HG02970 (cell line): Measurements from ENCODE around the gene AMOTL2.

Experiments used
- ATAC-seq: cut with Tn5 transposase; IDR thresholded peaks from one replicate; pipeline ENCODE4 v1.9.1; 2021; ENCODE audit warnings: mild to moderate bottlenecking, moderate library complexity, moderate number of reproducible peaks; ENCODE audit not compliant: unreplicated experiment, low FRiP score

The AMOTL2 gene

GRCh38 chr3:134367869-134368750 is 6.1 kb downstream of the AMOTL2 start:
- no peak for ATAC-seq

GRCh38 chr3:134366928-134367811 is 7.1 kb downstream of the AMOTL2 start:
- ATAC-seq = no peak

GRCh38 chr3:134366221-134366927 is 7.9 kb downstream of the AMOTL2 start:
- ATAC-seq = no peak

GRCh38 chr3:134365766-134366065 is 8.5 kb downstream of the AMOTL2 start:
- ATAC-seq = no peak

- no peak for ATAC-seq
These were observed 9.1 kb downstream of the AMOTL2 start for GRCh38 chr3:134364936-134365765.

- ATAC-seq = no peak
These were observed 9.9 kb downstream of the AMOTL2 start for GRCh38 chr3:134364061-134364935.

GRCh38 chr3:134363381-134363755 is 10.9 kb downstream of the AMOTL2 start:
- no peak for ATAC-seq

GRCh38 chr3:134362670-134363380 is 11.4 kb downstream of the AMOTL2 start:
- no peak for ATAC-seq

GRCh38 chr3:134362221-134362620 is 12.0 kb downstream of the AMOTL2 start:
- no peak for ATAC-seq

- ATAC-seq = no peak
These were observed 12.9 kb downstream of the AMOTL2 start for GRCh38 chr3:134361162-134361835.

GRCh38 chr3:134360046-134360445 is 14.2 kb downstream of the AMOTL2 start:
- no peak for ATAC-seq

GRCh38 chr3:134359121-134360010 is 14.9 kb downstream of the AMOTL2 start:
- no peak for ATAC-seq

GRCh38 chr3:134357914-134358811 is 16.1 kb downstream of the AMOTL2 start:
- ATAC-seq = no peak

- no peak for ATAC-seq
These were observed 16.9 kb downstream of the AMOTL2 start for GRCh38 chr3:134357261-134357913.

GRCh38 chr3:134356411-134357040 is 17.7 kb downstream of the AMOTL2 start:
- ATAC-seq = no peak
